ENCODE data around the gene ZNF70. TPM values are rescaled to one million over a fixed set of nuclear protein-coding genes. Genes with fewer than 3 reads are reported as not detected.

ZNF70 gene
- total and polyA plus RNA-seq, 10 of the 15 experiments (the other 5 are each of a cell fraction or from before 2014, with no cell fraction given) = 0.15 to 2.3 (median 0.85) TPM

DNA sequence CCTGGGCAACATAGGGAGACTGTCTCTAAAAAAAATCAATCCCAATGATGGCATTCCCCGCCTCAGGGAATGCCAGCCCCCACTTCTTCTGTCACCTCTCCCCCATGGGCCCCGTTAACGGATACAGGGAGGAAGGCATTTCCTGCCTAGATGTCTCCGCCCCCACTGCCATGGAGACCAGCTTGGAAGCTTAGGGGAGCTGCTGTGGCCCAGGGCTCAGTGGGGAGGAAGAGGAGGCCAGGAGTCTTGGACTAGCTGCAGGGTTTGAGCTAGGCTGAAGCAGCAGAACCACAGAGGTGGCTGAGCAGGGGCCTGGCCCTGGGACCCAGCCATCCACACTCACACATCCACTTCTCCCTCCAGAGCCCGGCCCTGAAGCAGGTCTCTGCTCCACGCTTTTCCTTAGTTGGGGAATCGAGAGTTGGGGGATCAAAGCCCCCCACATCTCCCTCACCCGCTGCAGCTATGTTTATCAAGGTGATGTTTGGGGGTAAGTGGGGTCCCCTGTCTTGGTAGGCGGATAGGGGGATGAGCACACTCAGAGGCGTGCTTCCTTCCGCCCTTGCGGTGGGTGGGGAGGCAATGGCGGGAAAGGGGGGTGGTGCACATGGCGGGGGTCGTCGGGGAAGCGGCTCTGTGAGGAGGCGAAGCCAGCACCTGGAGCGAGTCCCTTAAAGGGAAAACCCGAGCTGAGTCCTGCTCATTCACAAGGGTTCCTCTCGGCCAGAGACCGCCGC is 12.1 kb upstream of the ZNF70 start, which contains the start of gene C22orf15:
Gene C22orf15 (plus strand): TSS at position 149 of the 737 bp plus-strand sequence. CDS start 317 bp downstream, at position 466.
- BruUV-seq (replicated peaks) = no TSS peak
- Histone ChIP-seq H3K27ac (ENCODE audit: control insufficient read depth, insufficient read depth) (peak within 1 kb of the TSS; percentile 32; the same call in 1 of the 2 replicates), H2AFZ (ENCODE audit: control insufficient read depth, low read depth, low read length) (peak within 1 kb of the TSS; percentile 63), H3K4me1 (ENCODE audit: control insufficient read depth, insufficient read depth, low read length) (peaks cover 25% of the 10 kb centered on the region), H3K4me3 (peak within 1 kb of the TSS; percentile 56; the same call in 1 of the 2 replicates), H3K27me3 (replicated peaks in 1 of 2; ENCODE audit: control insufficient read depth in 2 of 2, insufficient read depth in 2 of 2, low read length in 1 of 2) (no peaks in the 10 kb centered on the region), H3K9me3 (replicated peaks; ENCODE audit: control insufficient read depth, insufficient read depth, low read length) (no peaks in the 10 kb centered on the region), H3K4me2 (ENCODE audit: control insufficient read depth, insufficient read depth) (peak within 1 kb of the TSS; percentile 94), H3K9ac (ENCODE audit: control insufficient read depth, insufficient read depth, low read length) (peak within 1 kb of the TSS; percentile 10), H3K79me2 (ENCODE audit: control insufficient read depth, insufficient read depth, low read length) (peaks cover 23% of the 10 kb centered on the region), H4K20me1 (ENCODE audit: control insufficient read depth, insufficient read depth) (no peaks in the 10 kb centered on the region; the same call in 1 of the 2 replicates), H3K36me3 (ENCODE audit: control insufficient read depth in 2 of 2, insufficient read depth in 2 of 2, low read length in 1 of 2) (no peaks in the 10 kb centered on the region; a peak in 1 of 4 replicates)
- CTCF ChIA-PET = interaction anchor here (0.7 to 1.1 kb wide), 3 partner anchors 9 to 84 kb away, joined by 3 to 4 read pairs (median 4); partner anchors contain the start of gene VPREB3
- POLR2A ChIA-PET = interaction anchor here (0.9 to 1.3 kb wide), 2 partner anchors 8 to 9 kb away, joined by 3 to 5 read pairs; no protein-coding TSS in a partner anchor
- intact Hi-C loops (cut with micrococcal nuclease; ENCODE audit: unreplicated experiment) (no loop called here), in situ Hi-C loops (cut with MboI) (no loop called here)
- DNase-seq (ENCODE audit: low read depth, low spot score) = no peak
- WGBS (ENCODE audit: insufficient coverage, insufficient replicate concordance, low lambda C conversion rate, missing lambda C conversion rate) = 27% methylated on average over 23 of the region's 23 CpGs
- ATAC-seq = 0 out of 3 replicates have a peak, but pooled peaks have one; percentile 2
- RAD21 ChIA-PET (ENCODE audit: unreplicated experiment) = interaction anchor here (1.4 to 1.5 kb wide), 2 partner anchors 12 to 94 kb away, joined by 3 to 5 read pairs; partner anchors contain the start of genes SLC2A11 and ZNF70
- SMC1A ChIA-PET (ENCODE audit: uncharacterized antibody, unreplicated experiment) = interaction anchor here (0.5 to 2.0 kb wide), 2 partner anchors 9 to 767 kb away, joined by 3 to 8 read pairs; partner anchors contain the start of gene VPREB3
- TF ChIP-seq CBFB (IDR thresholded peaks at IDR 0.05; ENCODE audit: low read depth) (no peak), IKZF1 (conservative IDR thresholded peaks at IDR 0.05) (peak; percentile 27)
- FAIRE-seq = no peak

DNA sequence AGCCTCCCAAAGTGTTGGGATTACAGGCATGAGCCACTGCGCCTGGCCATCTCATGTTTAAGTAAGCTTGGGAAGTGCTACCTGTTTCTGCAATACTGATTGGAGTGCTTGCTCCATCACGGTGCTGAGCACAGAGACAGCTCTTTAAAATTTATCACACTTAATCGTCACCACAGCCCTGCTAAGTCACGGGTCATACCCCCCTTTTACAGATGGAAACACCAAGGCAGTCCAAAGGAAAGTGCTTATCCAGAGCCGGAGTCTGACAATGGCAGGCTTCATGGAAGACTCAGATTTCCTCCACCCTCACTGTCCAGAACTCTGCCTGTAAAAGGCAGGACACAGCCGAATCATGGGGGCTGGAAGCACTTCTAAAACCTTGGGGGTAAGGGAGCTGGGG is 9.1 kb upstream of the ZNF70 start:
- ChIA-PET SMC1A (ENCODE audit: uncharacterized antibody, unreplicated experiment) (no interaction called here), RAD21 (ENCODE audit: unreplicated experiment) (no interaction called here), CTCF (no interaction called here), POLR2A (interaction anchor here (0.7 kb wide), 1 partner anchor 1902 kb away, joined by 3 read pairs; no protein-coding TSS in a partner anchor)
- 0 out of 2 replicates have a peak, but pooled peaks cover 2% of the 10 kb centered on the region for H3K79me2 ChIP-seq (ENCODE audit: control insufficient read depth, insufficient read depth, low read length)
- H3K9me3 ChIP-seq (replicated peaks; ENCODE audit: control insufficient read depth, insufficient read depth, low read length) = no peaks in the 10 kb centered on the region
- WGBS (ENCODE audit: insufficient coverage, insufficient replicate concordance, low lambda C conversion rate, missing lambda C conversion rate) = 78% methylated on average over 6 of the region's 6 CpGs
- no TSS peak for BruUV-seq (replicated peaks)
- H4K20me1 ChIP-seq (ENCODE audit: control insufficient read depth, insufficient read depth) = no peaks in the 10 kb centered on the region; the same call in 1 of the 2 replicates
- H3K36me3 ChIP-seq (ENCODE audit: control insufficient read depth in 2 of 2, insufficient read depth in 2 of 2, low read length in 1 of 2) = no peaks in the 10 kb centered on the region; a peak in 1 of 4 replicates
- no peak for FAIRE-seq
- H2AFZ ChIP-seq (ENCODE audit: control insufficient read depth, low read depth, low read length) = no peak overlapping the region
- H3K4me1 ChIP-seq (ENCODE audit: control insufficient read depth, insufficient read depth, low read length) = peaks cover 18% of the 10 kb centered on the region
- no peak for ATAC-seq
- in situ Hi-C loops (cut with MboI) (no loop called here), intact Hi-C loops (cut with micrococcal nuclease; ENCODE audit: unreplicated experiment) (no loop called here)
- H3K9ac ChIP-seq (ENCODE audit: control insufficient read depth, insufficient read depth, low read length) = no peak overlapping the region
- H3K4me3 ChIP-seq = no peak overlapping the region
- no peak overlapping the region for H3K4me2 ChIP-seq (ENCODE audit: control insufficient read depth, insufficient read depth)
- DNase-seq (ENCODE audit: low read depth, low spot score) = no peak
- no peak overlapping the region for H3K27ac ChIP-seq (ENCODE audit: control insufficient read depth, insufficient read depth)
- no peaks in the 10 kb centered on the region for H3K27me3 ChIP-seq (replicated peaks in 1 of 2; ENCODE audit: control insufficient read depth in 2 of 2, insufficient read depth in 2 of 2, low read length in 1 of 2)
- TF ChIP-seq SMAD1 (IDR thresholded peaks at IDR 0.05; ENCODE audit: low read depth, partially characterized antibody) (no peak), FOS (IDR thresholded peaks at IDR 0.05; ENCODE audit: borderline replicate concordance, extremely low read depth, insufficient read length) (no peak), EZH2 (IDR thresholded peaks at IDR 0.05; ENCODE audit: borderline replicate concordance, control insufficient read depth, low read depth, low read length) (no peak), JUND (IDR thresholded peaks at IDR 0.05; ENCODE audit: low read depth, low read length) (no peak)
- TF ChIP-seq, protein P1, sequence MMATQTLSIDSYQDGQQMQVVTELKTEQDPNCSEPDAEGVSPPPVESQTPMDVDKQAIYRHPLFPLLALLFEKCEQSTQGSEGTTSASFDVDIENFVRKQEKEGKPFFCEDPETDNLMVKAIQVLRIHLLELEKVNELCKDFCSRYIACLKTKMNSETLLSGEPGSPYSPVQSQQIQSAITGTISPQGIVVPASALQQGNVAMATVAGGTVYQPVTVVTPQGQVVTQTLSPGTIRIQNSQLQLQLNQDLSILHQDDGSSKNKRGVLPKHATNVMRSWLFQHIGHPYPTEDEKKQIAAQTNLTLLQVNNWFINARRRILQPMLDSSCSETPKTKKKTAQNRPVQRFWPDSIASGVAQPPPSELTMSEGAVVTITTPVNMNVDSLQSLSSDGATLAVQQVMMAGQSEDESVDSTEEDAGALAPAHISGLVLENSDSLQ (IDR thresholded peaks at IDR 0.05) = no peak
- TF ChIP-seq, protein P2, sequence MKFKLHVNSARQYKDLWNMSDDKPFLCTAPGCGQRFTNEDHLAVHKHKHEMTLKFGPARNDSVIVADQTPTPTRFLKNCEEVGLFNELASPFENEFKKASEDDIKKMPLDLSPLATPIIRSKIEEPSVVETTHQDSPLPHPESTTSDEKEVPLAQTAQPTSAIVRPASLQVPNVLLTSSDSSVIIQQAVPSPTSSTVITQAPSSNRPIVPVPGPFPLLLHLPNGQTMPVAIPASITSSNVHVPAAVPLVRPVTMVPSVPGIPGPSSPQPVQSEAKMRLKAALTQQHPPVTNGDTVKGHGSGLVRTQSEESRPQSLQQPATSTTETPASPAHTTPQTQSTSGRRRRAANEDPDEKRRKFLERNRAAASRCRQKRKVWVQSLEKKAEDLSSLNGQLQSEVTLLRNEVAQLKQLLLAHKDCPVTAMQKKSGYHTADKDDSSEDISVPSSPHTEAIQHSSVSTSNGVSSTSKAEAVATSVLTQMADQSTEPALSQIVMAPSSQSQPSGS (IDR thresholded peaks at IDR 0.05; ENCODE audit: low read length) = no peak
- TF ChIP-seq, protein P3, sequence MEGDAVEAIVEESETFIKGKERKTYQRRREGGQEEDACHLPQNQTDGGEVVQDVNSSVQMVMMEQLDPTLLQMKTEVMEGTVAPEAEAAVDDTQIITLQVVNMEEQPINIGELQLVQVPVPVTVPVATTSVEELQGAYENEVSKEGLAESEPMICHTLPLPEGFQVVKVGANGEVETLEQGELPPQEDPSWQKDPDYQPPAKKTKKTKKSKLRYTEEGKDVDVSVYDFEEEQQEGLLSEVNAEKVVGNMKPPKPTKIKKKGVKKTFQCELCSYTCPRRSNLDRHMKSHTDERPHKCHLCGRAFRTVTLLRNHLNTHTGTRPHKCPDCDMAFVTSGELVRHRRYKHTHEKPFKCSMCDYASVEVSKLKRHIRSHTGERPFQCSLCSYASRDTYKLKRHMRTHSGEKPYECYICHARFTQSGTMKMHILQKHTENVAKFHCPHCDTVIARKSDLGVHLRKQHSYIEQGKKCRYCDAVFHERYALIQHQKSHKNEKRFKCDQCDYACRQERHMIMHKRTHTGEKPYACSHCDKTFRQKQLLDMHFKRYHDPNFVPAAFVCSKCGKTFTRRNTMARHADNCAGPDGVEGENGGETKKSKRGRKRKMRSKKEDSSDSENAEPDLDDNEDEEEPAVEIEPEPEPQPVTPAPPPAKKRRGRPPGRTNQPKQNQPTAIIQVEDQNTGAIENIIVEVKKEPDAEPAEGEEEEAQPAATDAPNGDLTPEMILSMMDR (IDR thresholded peaks at IDR 0.05 in 2 of 3, conservative IDR thresholded peaks at IDR 0.05 in 1 of 3; ENCODE audit: control insufficient read depth in 2 of 3, extremely low read depth in 1 of 3, insufficient read depth in 1 of 3, low read depth in 3 of 3, low read length in 3 of 3) = no peak
